HK-2 (cell line): Measurements from ENCODE around the gene RGL2.
"Not testable (repeated sequence)": the region's sequence is repeated elsewhere in the genome, so short reads cannot be mapped to it uniquely, and the experiment has no call there.

Source experiments
- DNase-seq: peaks from one replicate; pipeline ENCODE4 v3.0.0-alpha.2; 2018; ENCODE audit not compliant: unreplicated experiment

RGL2 gene

GRCh38 chr6:33298773-33299236 is at the start of gene RGL2:
Gene RGL2 (minus strand): TSS chr6:33298942. CDS start chr6:33298610, 332 bp downstream.
- peak; percentile 69 for DNase-seq

GRCh38 chr6:33347816-33348215 is 49.1 kb upstream of the RGL2 start:
- no peak for DNase-seq

- not testable (repeated sequence) for DNase-seq
These were observed 48.2 kb upstream of the RGL2 start for GRCh38 chr6:33346972-33347371.

GRCh38 chr6:33344701-33345697 is 46.3 kb upstream of the RGL2 start:
- DNase-seq: peak; percentile 61

- no peak for DNase-seq
These were observed 45.3 kb upstream of the RGL2 start for GRCh38 chr6:33343953-33344611.

GRCh38 chr6:33343606-33343952 is 44.8 kb upstream of the RGL2 start:
- not testable (repeated sequence) for DNase-seq

GRCh38 chr6:33339193-33339592 is 40.5 kb upstream of the RGL2 start:
- no peak for DNase-seq

- no peak for DNase-seq
These were observed 37.8 kb upstream of the RGL2 start for GRCh38 chr6:33336495-33336894.

GRCh38 chr6:33335916-33336315 is 37.2 kb upstream of the RGL2 start:
- DNase-seq: no peak

- no peak for DNase-seq
These were observed 34.9 kb upstream of the RGL2 start for GRCh38 chr6:33333666-33334065.

GRCh38 chr6:33330736-33331135 is 32.0 kb upstream of the RGL2 start:
- no peak for DNase-seq

GRCh38 chr6:33329058-33329457 is 30.3 kb upstream of the RGL2 start:
- no peak for DNase-seq

- no peak for DNase-seq
These were observed 25.4 kb upstream of the RGL2 start for GRCh38 chr6:33324125-33324524.

GRCh38 chr6:33323623-33323948 is 24.8 kb upstream of the RGL2 start:
- DNase-seq: no peak

GRCh38 chr6:33321227-33321626 is 22.5 kb upstream of the RGL2 start:
- DNase-seq: no peak

- peak; percentile 48 for DNase-seq
These were observed 21.8 kb upstream of the RGL2 start for GRCh38 chr6:33320315-33321181.

GRCh38 chr6:33319939-33320314 is 21.2 kb upstream of the RGL2 start:
- no peak for DNase-seq

GRCh38 chr6:33318426-33319073 is 19.8 kb upstream of the RGL2 start:
- DNase-seq: no peak

GRCh38 chr6:33317669-33318425 is 19.1 kb upstream of the RGL2 start, which contains the start of gene ZBTB22:
Gene ZBTB22 (minus strand): TSS chr6:33317744. CDS start chr6:33316916, 828 bp downstream.
- peak; percentile 96 for DNase-seq

- no peak for DNase-seq
These were observed 18.6 kb upstream of the RGL2 start for GRCh38 chr6:33317419-33317668.
